ENCODE results near the gene FRYL.

GRCh38 chr4:48667148-48667547 lies 112.9 kb downstream of the FRYL start:
- TF ChIP-seq POLR2AphosphoS5 (IDR thresholded peaks at IDR 0.05; ENCODE audit: low read depth, low read length) = no peak
- no peak for TF ChIP-seq BACH1 (IDR thresholded peaks at IDR 0.05; ENCODE audit: low read length)
- TF ChIP-seq POLR2A (IDR thresholded peaks at IDR 0.05; ENCODE audit: control extremely low read depth in 1 of 2, low read depth in 2 of 2, low read length in 2 of 2) = no peak
- no peak for TF ChIP-seq CREB1 (IDR thresholded peaks at IDR 0.05)
- TF ChIP-seq MAFK (IDR thresholded peaks at IDR 0.05; ENCODE audit: low read depth, low read length) = no peak
- TF ChIP-seq CHD1 (IDR thresholded peaks at IDR 0.05; ENCODE audit: low read depth, low read length) = no peak
- TF ChIP-seq, protein P1, sequence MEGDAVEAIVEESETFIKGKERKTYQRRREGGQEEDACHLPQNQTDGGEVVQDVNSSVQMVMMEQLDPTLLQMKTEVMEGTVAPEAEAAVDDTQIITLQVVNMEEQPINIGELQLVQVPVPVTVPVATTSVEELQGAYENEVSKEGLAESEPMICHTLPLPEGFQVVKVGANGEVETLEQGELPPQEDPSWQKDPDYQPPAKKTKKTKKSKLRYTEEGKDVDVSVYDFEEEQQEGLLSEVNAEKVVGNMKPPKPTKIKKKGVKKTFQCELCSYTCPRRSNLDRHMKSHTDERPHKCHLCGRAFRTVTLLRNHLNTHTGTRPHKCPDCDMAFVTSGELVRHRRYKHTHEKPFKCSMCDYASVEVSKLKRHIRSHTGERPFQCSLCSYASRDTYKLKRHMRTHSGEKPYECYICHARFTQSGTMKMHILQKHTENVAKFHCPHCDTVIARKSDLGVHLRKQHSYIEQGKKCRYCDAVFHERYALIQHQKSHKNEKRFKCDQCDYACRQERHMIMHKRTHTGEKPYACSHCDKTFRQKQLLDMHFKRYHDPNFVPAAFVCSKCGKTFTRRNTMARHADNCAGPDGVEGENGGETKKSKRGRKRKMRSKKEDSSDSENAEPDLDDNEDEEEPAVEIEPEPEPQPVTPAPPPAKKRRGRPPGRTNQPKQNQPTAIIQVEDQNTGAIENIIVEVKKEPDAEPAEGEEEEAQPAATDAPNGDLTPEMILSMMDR (IDR thresholded peaks at IDR 0.05; ENCODE audit: control extremely low read depth in 1 of 3, insufficient read depth in 1 of 3, low read depth in 1 of 3, low read length in 3 of 3) = no peak
- TF ChIP-seq, protein P2, sequence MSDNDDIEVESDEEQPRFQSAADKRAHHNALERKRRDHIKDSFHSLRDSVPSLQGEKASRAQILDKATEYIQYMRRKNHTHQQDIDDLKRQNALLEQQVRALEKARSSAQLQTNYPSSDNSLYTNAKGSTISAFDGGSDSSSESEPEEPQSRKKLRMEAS (IDR thresholded peaks at IDR 0.05) = no peak
- no peak for TF ChIP-seq TBP (IDR thresholded peaks at IDR 0.05; ENCODE audit: low read depth, low read length)

Data from H1 (cell line).